ENCODE results near the gene LYSMD2.

The LYSMD2 gene

GRCh38 chr15:51720201-51720995 is 17.1 kb downstream of the LYSMD2 start:
- no peak for DNase-seq (ENCODE audit: low read depth in 2 of 2)

GRCh38 chr15:51718746-51719145 is 18.7 kb downstream of the LYSMD2 start:
- no peak for DNase-seq (ENCODE audit: low read depth in 2 of 2)

- DNase-seq (ENCODE audit: low read depth in 2 of 2) = no peak
These were observed 19.2 kb downstream of the LYSMD2 start for GRCh38 chr15:51718219-51718618.

- DNase-seq (ENCODE audit: low read depth in 2 of 2) = no peak
These were observed 22.5 kb downstream of the LYSMD2 start for GRCh38 chr15:51714911-51715310.

GRCh38 chr15:51714162-51714561 is 23.3 kb downstream of the LYSMD2 start:
- no peak for DNase-seq (ENCODE audit: low read depth in 2 of 2)

GRCh38 chr15:51709031-51709430 is 28.4 kb downstream of the LYSMD2 start:
- no peak for DNase-seq (ENCODE audit: low read depth in 2 of 2)

- DNase-seq (ENCODE audit: low read depth in 2 of 2) = no peak
These were observed 29.4 kb downstream of the LYSMD2 start for GRCh38 chr15:51708013-51708412.

GRCh38 chr15:51706926-51707608 is 30.4 kb downstream of the LYSMD2 start:
- no peak for DNase-seq (ENCODE audit: low read depth in 2 of 2)

GRCh38 chr15:51706291-51706690 is 31.2 kb downstream of the LYSMD2 start:
- DNase-seq (ENCODE audit: low read depth in 2 of 2) = no peak

- no peak for DNase-seq (ENCODE audit: low read depth in 2 of 2)
These were observed 34.7 kb downstream of the LYSMD2 start for GRCh38 chr15:51702710-51703109.

- no peak for DNase-seq (ENCODE audit: low read depth in 2 of 2)
These were observed 38.1 kb downstream of the LYSMD2 start for GRCh38 chr15:51699373-51699772.

- DNase-seq (ENCODE audit: low read depth in 2 of 2) = no peak
These were observed 40.3 kb downstream of the LYSMD2 start for GRCh38 chr15:51697163-51697562.

- DNase-seq (ENCODE audit: low read depth in 2 of 2) = no peak
These were observed 40.9 kb downstream of the LYSMD2 start for GRCh38 chr15:51696566-51696965.

GRCh38 chr15:51692154-51692553 is 45.3 kb downstream of the LYSMD2 start:
- no peak for DNase-seq (ENCODE audit: low read depth in 2 of 2)

- DNase-seq (ENCODE audit: low read depth in 2 of 2) = no peak
These were observed 48.6 kb downstream of the LYSMD2 start for GRCh38 chr15:51688863-51689262.

- DNase-seq (ENCODE audit: low read depth in 2 of 2) = no peak
These were observed 49.9 kb downstream of the LYSMD2 start for GRCh38 chr15:51687565-51687964.

- no peak for DNase-seq (ENCODE audit: low read depth in 2 of 2)
These were observed 56.0 kb downstream of the LYSMD2 start, which contains the start of gene SCG3 for GRCh38 chr15:51681303-51681963. SCG3 (plus strand) TSS chr15:51681503; CDS start chr15:51681756, 253 bp downstream.

GRCh38 chr15:51680321-51680720 is 57.1 kb downstream of the LYSMD2 start:
- DNase-seq (ENCODE audit: low read depth in 2 of 2) = no peak

- no peak for DNase-seq (ENCODE audit: low read depth in 2 of 2)
These were observed 59.4 kb downstream of the LYSMD2 start for GRCh38 chr15:51678096-51678495.

- no peak for DNase-seq (ENCODE audit: low read depth in 2 of 2)
These were observed 60.0 kb downstream of the LYSMD2 start for GRCh38 chr15:51677452-51677851.

- no peak for DNase-seq (ENCODE audit: low read depth in 2 of 2)
These were observed 60.4 kb downstream of the LYSMD2 start for GRCh38 chr15:51677021-51677420.

- DNase-seq (ENCODE audit: low read depth in 2 of 2) = no peak
These were observed 62.2 kb downstream of the LYSMD2 start for GRCh38 chr15:51675234-51675633.
